ENCODE results near the gene GATB. TPM values are rescaled to one million over a fixed set of nuclear protein-coding genes. Genes with fewer than 3 reads are reported as not detected.

GATB gene
- total RNA-seq, 1 donor from 2014 or later, result 15.7 TPM

- no peak overlapping the region for H3K4me3 ChIP-seq (ENCODE audit: low read length in 3 of 3)
- H3K36me3 ChIP-seq (ENCODE audit: control insufficient read depth in 3 of 3, insufficient read depth in 3 of 3, low read length in 3 of 3), result no peaks in the 10 kb centered on the region
- no peak overlapping the region for H3K9ac ChIP-seq (ENCODE audit: low read depth in 1 of 3, low read length in 3 of 3)
- no peaks in the 10 kb centered on the region for H3K9me3 ChIP-seq (ENCODE audit: control insufficient read depth in 3 of 3, low read length in 3 of 3)
- no peaks in the 10 kb centered on the region for H3K4me1 ChIP-seq (ENCODE audit: control insufficient read depth in 3 of 3, insufficient read depth in 3 of 3, low read length in 3 of 3)
- H3K27ac ChIP-seq (ENCODE audit: low read depth, low read length), result no peak overlapping the region
- no peaks in the 10 kb centered on the region for H3K27me3 ChIP-seq (ENCODE audit: control insufficient read depth in 3 of 3, insufficient read depth in 3 of 3, low read length in 3 of 3)
Measured at GRCh38 chr4:151770154-151770553, 9.3 kb upstream of the GATB start.

DNA sequence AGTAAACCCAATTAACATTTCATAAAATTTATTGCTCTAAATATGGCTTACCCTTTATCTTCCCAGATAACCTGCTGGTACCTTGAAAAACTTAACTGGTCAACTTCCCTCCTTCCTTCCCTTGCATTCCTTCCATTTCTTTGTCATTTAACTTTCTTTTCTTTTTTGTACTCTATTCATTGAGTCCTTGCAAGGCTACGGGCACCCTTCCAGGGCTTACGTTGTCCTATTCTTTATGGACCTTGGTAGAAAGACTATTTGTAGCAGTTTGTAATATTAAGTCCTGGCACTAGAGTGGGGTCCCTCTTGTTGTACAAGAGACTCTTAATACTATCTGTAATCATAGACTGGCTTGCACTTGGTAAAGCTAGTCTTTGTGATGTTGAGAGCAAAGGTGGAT is 8.0 kb upstream of the GATB start:
- Histone ChIP-seq H3K4me3 (ENCODE audit: low read length in 3 of 3) (no peak overlapping the region), H3K4me1 (ENCODE audit: control insufficient read depth in 3 of 3, insufficient read depth in 3 of 3, low read length in 3 of 3) (no peaks in the 10 kb centered on the region), H3K27ac (ENCODE audit: low read depth, low read length) (no peak overlapping the region), H3K36me3 (ENCODE audit: control insufficient read depth in 3 of 3, insufficient read depth in 3 of 3, low read length in 3 of 3) (no peaks in the 10 kb centered on the region), H3K9me3 (ENCODE audit: control insufficient read depth in 3 of 3, low read length in 3 of 3) (no peaks in the 10 kb centered on the region), H3K9ac (ENCODE audit: low read depth in 1 of 3, low read length in 3 of 3) (no peak overlapping the region), H3K27me3 (ENCODE audit: control insufficient read depth in 3 of 3, insufficient read depth in 3 of 3, low read length in 3 of 3) (no peaks in the 10 kb centered on the region)

DNA sequence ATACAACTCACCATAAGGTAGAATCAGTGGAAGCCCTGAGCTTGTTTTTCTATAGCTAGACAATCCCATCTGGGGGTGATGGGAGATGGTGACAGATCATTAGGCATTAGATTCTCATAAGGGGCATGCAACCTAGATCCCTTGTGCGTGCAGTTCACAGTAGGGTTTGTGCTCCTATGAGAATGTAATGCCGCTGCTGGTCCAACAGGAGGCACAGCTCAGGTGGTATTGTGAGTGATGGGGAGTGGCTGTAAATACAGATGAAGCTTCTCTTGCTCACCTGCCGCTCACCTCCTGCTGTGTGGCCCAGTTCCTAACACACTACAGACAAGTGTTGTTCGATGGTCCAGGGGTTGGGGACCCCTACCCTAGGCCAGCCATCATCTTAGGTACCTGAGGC is 5.9 kb upstream of the GATB start:
- no peaks in the 10 kb centered on the region for H3K4me1 ChIP-seq (ENCODE audit: control insufficient read depth in 3 of 3, insufficient read depth in 3 of 3, low read length in 3 of 3)
- H3K9ac ChIP-seq (ENCODE audit: low read depth in 1 of 3, low read length in 3 of 3), result no peak overlapping the region
- no peak overlapping the region for H3K27ac ChIP-seq (ENCODE audit: low read depth, low read length)
- H3K27me3 ChIP-seq (ENCODE audit: control insufficient read depth in 3 of 3, insufficient read depth in 3 of 3, low read length in 3 of 3), result no peaks in the 10 kb centered on the region
- no peak overlapping the region for H3K4me3 ChIP-seq (ENCODE audit: low read length in 3 of 3)
- no peaks in the 10 kb centered on the region for H3K36me3 ChIP-seq (ENCODE audit: control insufficient read depth in 3 of 3, insufficient read depth in 3 of 3, low read length in 3 of 3)
- H3K9me3 ChIP-seq (ENCODE audit: control insufficient read depth in 3 of 3, low read length in 3 of 3), result no peaks in the 10 kb centered on the region

GRCh38 chr4:151760002-151760401 is 805 bp downstream of the GATB start:
- H3K9me3 ChIP-seq (ENCODE audit: control insufficient read depth in 3 of 3, low read length in 3 of 3), result no peaks in the 10 kb centered on the region
- peaks cover 3 to 8% (median 5%) of the 10 kb centered on the region in 3 donors for H3K4me1 ChIP-seq (ENCODE audit: control insufficient read depth in 3 of 3, insufficient read depth in 3 of 3, low read length in 3 of 3)
- peak overlapping the region; percentile 82 to 94 (median 92) for H3K9ac ChIP-seq (ENCODE audit: low read depth in 1 of 3, low read length in 3 of 3)
- H3K27me3 ChIP-seq (ENCODE audit: control insufficient read depth in 3 of 3, insufficient read depth in 3 of 3, low read length in 3 of 3), result no peaks in the 10 kb centered on the region
- H3K36me3 ChIP-seq (ENCODE audit: control insufficient read depth in 3 of 3, insufficient read depth in 3 of 3, low read length in 3 of 3), result peaks cover 0 to 23% (median 19%) of the 10 kb centered on the region in 3 donors
- H3K27ac ChIP-seq (ENCODE audit: low read depth, low read length), result no peak overlapping the region
- peak overlapping the region; percentile 92 to 99 (median 94) for H3K4me3 ChIP-seq (ENCODE audit: low read length in 3 of 3)

GRCh38 chr4:151753056-151753455 is 7.8 kb downstream of the GATB start:
- peaks cover 4 to 36% (median 25%) of the 10 kb centered on the region in 3 donors for H3K36me3 ChIP-seq (ENCODE audit: control insufficient read depth in 3 of 3, insufficient read depth in 3 of 3, low read length in 3 of 3)
- no peak overlapping the region for H3K27ac ChIP-seq (ENCODE audit: low read depth, low read length)
- no peak overlapping the region for H3K4me3 ChIP-seq (ENCODE audit: low read length in 3 of 3)
- no peak overlapping the region for H3K9ac ChIP-seq (ENCODE audit: low read depth in 1 of 3, low read length in 3 of 3)
- H3K9me3 ChIP-seq (ENCODE audit: control insufficient read depth in 3 of 3, low read length in 3 of 3), result no peaks in the 10 kb centered on the region
- no peaks in the 10 kb centered on the region for H3K4me1 ChIP-seq (ENCODE audit: control insufficient read depth in 3 of 3, insufficient read depth in 3 of 3, low read length in 3 of 3)
- no peaks in the 10 kb centered on the region for H3K27me3 ChIP-seq (ENCODE audit: control insufficient read depth in 3 of 3, insufficient read depth in 3 of 3, low read length in 3 of 3)

GRCh38 chr4:151750156-151750555 is 10.7 kb downstream of the GATB start:
- Histone ChIP-seq H3K9me3 (ENCODE audit: control insufficient read depth in 3 of 3, low read length in 3 of 3) (no peaks in the 10 kb centered on the region), H3K9ac (ENCODE audit: low read depth in 1 of 3, low read length in 3 of 3) (no peak overlapping the region), H3K27ac (ENCODE audit: low read depth, low read length) (no peak overlapping the region), H3K4me3 (ENCODE audit: low read length in 3 of 3) (no peak overlapping the region), H3K36me3 (ENCODE audit: control insufficient read depth in 3 of 3, insufficient read depth in 3 of 3, low read length in 3 of 3) (peaks cover 4 to 20% (median 10%) of the 10 kb centered on the region in 3 donors), H3K4me1 (ENCODE audit: control insufficient read depth in 3 of 3, insufficient read depth in 3 of 3, low read length in 3 of 3) (peaks cover 4 to 13% (median 5%) of the 10 kb centered on the region in 3 donors), H3K27me3 (ENCODE audit: control insufficient read depth in 3 of 3, insufficient read depth in 3 of 3, low read length in 3 of 3) (no peaks in the 10 kb centered on the region)

GRCh38 chr4:151745481-151746231 is 15.2 kb downstream of the GATB start:
- Histone ChIP-seq H3K4me3 (ENCODE audit: low read length in 3 of 3) (no peak overlapping the region), H3K9me3 (ENCODE audit: control insufficient read depth in 3 of 3, low read length in 3 of 3) (no peaks in the 10 kb centered on the region), H3K27ac (ENCODE audit: low read depth, low read length) (no peak overlapping the region), H3K9ac (ENCODE audit: low read depth in 1 of 3, low read length in 3 of 3) (no peak overlapping the region), H3K27me3 (ENCODE audit: control insufficient read depth in 3 of 3, insufficient read depth in 3 of 3, low read length in 3 of 3) (no peaks in the 10 kb centered on the region), H3K4me1 (ENCODE audit: control insufficient read depth in 3 of 3, insufficient read depth in 3 of 3, low read length in 3 of 3) (peaks cover 4 to 19% (median 5%) of the 10 kb centered on the region in 3 donors), H3K36me3 (ENCODE audit: control insufficient read depth in 3 of 3, insufficient read depth in 3 of 3, low read length in 3 of 3) (peaks cover 0 to 3% (median 0%) of the 10 kb centered on the region in 3 donors)

- H3K27ac ChIP-seq (ENCODE audit: low read depth, low read length), result no peak overlapping the region
- no peaks in the 10 kb centered on the region for H3K9me3 ChIP-seq (ENCODE audit: control insufficient read depth in 3 of 3, low read length in 3 of 3)
- H3K36me3 ChIP-seq (ENCODE audit: control insufficient read depth in 3 of 3, insufficient read depth in 3 of 3, low read length in 3 of 3), result peaks cover 0 to 3% (median 0%) of the 10 kb centered on the region in 3 donors
- no peak overlapping the region for H3K9ac ChIP-seq (ENCODE audit: low read depth in 1 of 3, low read length in 3 of 3)
- no peaks in the 10 kb centered on the region for H3K27me3 ChIP-seq (ENCODE audit: control insufficient read depth in 3 of 3, insufficient read depth in 3 of 3, low read length in 3 of 3)
- peaks cover 5 to 22% (median 6%) of the 10 kb centered on the region in 3 donors for H3K4me1 ChIP-seq (ENCODE audit: control insufficient read depth in 3 of 3, insufficient read depth in 3 of 3, low read length in 3 of 3)
- no peak overlapping the region for H3K4me3 ChIP-seq (ENCODE audit: low read length in 3 of 3)
Measured at GRCh38 chr4:151744614-151745013, 16.2 kb downstream of the GATB start.

DNA sequence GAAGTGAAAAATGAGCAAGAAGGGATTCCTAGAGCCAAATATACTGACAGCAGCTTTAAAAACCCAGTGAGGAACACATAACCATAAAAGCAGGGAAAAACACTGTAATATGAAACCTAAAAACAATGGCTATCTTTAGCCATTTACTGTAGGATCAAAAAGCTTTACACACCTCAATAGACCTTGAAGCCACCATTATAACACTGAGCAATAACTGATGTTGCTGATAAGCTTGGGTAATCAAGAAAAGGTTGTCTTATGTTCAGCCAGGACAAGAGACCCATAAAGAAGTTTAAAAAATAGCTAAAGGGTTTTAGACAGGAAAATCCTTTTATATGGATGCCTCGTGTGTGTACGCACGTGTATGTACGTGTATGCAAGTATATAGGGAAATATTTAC is 16.9 kb downstream of the GATB start:
- Histone ChIP-seq H3K27ac (ENCODE audit: low read depth, low read length) (no peak overlapping the region), H3K36me3 (ENCODE audit: control insufficient read depth in 3 of 3, insufficient read depth in 3 of 3, low read length in 3 of 3) (peaks cover 0 to 3% (median 0%) of the 10 kb centered on the region in 3 donors), H3K4me1 (ENCODE audit: control insufficient read depth in 3 of 3, insufficient read depth in 3 of 3, low read length in 3 of 3) (peaks cover 5 to 28% (median 13%) of the 10 kb centered on the region in 3 donors), H3K4me3 (ENCODE audit: low read length in 3 of 3) (no peak overlapping the region), H3K9me3 (ENCODE audit: control insufficient read depth in 3 of 3, low read length in 3 of 3) (no peaks in the 10 kb centered on the region), H3K9ac (ENCODE audit: low read depth in 1 of 3, low read length in 3 of 3) (no peak overlapping the region), H3K27me3 (ENCODE audit: control insufficient read depth in 3 of 3, insufficient read depth in 3 of 3, low read length in 3 of 3) (no peaks in the 10 kb centered on the region)

DNA sequence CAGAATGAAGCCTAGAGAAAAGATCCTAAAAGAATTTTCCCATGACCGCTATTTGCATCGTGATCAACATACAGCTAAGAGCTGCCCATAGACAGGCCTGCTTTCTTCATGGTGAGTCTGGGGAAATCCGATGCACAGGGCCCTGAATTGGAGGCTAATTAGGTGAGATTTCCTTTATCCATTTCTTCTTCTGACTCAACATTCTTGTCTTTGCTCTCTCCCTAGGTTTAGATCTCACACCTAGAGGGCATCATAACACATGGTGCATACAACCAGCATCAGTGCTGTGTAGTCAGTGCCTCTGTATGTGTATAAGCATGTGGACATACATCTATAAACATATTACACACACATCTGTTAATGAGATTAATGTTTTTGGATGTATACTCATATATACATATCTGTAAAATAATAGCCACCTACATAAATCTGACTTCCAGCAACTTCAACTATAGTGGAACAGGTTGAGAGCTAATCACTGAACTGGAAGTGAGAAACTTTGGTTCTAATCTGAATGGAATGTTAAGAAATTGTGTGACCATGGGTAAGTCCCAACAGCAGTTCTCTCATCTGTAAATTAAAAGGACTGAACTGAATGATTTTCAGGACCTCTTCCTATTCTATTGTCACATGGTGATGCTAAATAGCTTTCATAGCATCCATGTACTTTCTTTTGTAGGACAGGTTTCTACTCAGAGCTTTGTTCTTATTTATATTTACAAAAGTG is 17.5 kb downstream of the GATB start:
- H3K9ac ChIP-seq (ENCODE audit: low read depth in 1 of 3, low read length in 3 of 3), result no peak overlapping the region
- H3K27ac ChIP-seq (ENCODE audit: low read depth, low read length), result no peak overlapping the region
- no peaks in the 10 kb centered on the region for H3K9me3 ChIP-seq (ENCODE audit: control insufficient read depth in 3 of 3, low read length in 3 of 3)
- H3K4me1 ChIP-seq (ENCODE audit: control insufficient read depth in 3 of 3, insufficient read depth in 3 of 3, low read length in 3 of 3), result peaks cover 5 to 28% (median 17%) of the 10 kb centered on the region in 3 donors
- H3K4me3 ChIP-seq (ENCODE audit: low read length in 3 of 3), result no peak overlapping the region
- no peaks in the 10 kb centered on the region for H3K27me3 ChIP-seq (ENCODE audit: control insufficient read depth in 3 of 3, insufficient read depth in 3 of 3, low read length in 3 of 3)
- H3K36me3 ChIP-seq (ENCODE audit: control insufficient read depth in 3 of 3, insufficient read depth in 3 of 3, low read length in 3 of 3), result peaks cover 0 to 3% (median 0%) of the 10 kb centered on the region in 3 donors

Data from skeletal muscle tissue (tissue), 4 donors.